ENCODE results near the gene LTBR. TPM values are rescaled to one million over a fixed set of nuclear protein-coding genes. Genes with fewer than 3 reads are reported as not detected.

The LTBR gene
- total RNA-seq, 4 donors from 2014 or later, result 40.2 to 98.6 (median 43.7) TPM

DNA sequence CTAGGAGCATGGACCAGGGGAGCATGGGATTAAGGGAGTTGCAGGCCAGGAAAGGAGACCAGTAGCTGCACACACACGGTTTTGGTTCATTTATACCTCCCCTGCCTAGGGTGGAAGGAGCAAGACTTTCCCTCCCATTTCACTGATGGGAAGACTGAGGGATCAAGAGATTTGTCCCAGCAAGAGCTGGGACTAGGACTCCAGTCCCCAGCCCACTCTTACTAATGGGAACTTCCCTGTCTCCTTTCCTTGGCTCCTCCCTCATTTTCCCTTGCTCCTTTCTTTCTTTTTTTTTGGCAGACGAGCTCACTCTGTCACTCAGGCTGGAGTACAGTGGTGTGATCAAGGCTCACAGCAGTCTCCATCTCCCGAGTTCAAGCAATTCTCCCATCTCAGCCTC is 21.6 kb upstream of the LTBR start:
- no peak for TF ChIP-seq POLR2A (IDR thresholded peaks at IDR 0.05)
- TF ChIP-seq, protein P1, sequence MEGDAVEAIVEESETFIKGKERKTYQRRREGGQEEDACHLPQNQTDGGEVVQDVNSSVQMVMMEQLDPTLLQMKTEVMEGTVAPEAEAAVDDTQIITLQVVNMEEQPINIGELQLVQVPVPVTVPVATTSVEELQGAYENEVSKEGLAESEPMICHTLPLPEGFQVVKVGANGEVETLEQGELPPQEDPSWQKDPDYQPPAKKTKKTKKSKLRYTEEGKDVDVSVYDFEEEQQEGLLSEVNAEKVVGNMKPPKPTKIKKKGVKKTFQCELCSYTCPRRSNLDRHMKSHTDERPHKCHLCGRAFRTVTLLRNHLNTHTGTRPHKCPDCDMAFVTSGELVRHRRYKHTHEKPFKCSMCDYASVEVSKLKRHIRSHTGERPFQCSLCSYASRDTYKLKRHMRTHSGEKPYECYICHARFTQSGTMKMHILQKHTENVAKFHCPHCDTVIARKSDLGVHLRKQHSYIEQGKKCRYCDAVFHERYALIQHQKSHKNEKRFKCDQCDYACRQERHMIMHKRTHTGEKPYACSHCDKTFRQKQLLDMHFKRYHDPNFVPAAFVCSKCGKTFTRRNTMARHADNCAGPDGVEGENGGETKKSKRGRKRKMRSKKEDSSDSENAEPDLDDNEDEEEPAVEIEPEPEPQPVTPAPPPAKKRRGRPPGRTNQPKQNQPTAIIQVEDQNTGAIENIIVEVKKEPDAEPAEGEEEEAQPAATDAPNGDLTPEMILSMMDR (IDR thresholded peaks at IDR 0.05 in 4 of 5, conservative IDR thresholded peaks at IDR 0.05 in 1 of 5), result no peak
- intact Hi-C loops (cut with DNase I; ENCODE audit: low total_unique reads), result no loop called here
- peak overlapping the region in 2 of 4 donors; percentile 81 to 82 for H3K27ac ChIP-seq

DNA sequence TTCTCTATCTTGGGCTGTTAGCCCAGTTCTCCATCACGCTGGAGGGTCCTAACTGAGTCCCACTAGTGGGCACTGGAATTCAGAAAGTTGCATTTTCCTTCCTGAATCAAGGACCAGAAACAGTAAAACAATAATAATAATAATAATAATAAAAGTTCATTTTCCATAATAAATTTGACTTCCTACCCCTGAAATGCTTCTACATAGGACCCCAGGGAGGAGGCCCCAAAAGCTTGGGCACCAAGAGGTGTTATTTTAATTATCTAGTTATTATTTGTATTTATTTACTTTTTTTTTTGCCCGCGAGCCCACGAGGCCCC is 21.0 kb upstream of the LTBR start:
- peak overlapping the region; percentile 80 to 90 (median 82) for H3K27ac ChIP-seq
- intact Hi-C loops (cut with DNase I; ENCODE audit: low total_unique reads), result no loop called here
- no peaks in the 10 kb centered on the region for H3K27me3 ChIP-seq
- H3K36me3 ChIP-seq, result no peaks in the 10 kb centered on the region
- H3K4me1 ChIP-seq, result peaks cover 11 to 13% of the 10 kb centered on the region in 2 donors
- DNase-seq, result no peak
- no peaks in the 10 kb centered on the region for H3K9me3 ChIP-seq
- H3K4me3 ChIP-seq, result peak overlapping the region; percentile 63 to 68 (median 64)
- no peak for ATAC-seq
- TF ChIP-seq, protein P1 (IDR thresholded peaks at IDR 0.05 in 4 of 5, conservative IDR thresholded peaks at IDR 0.05 in 1 of 5), result peak in 1 of 5 experiments; percentile 13
- no peak for TF ChIP-seq POLR2A (IDR thresholded peaks at IDR 0.05)
- in situ Hi-C loops (cut with MboI; ENCODE audit: low sequenced_read_pairs in 4 of 4), result no loop called here

More for the DNA sequence above, 21.6 kb upstream of the LTBR start:
- no peaks in the 10 kb centered on the region for H3K27me3 ChIP-seq
- no peaks in the 10 kb centered on the region for H3K36me3 ChIP-seq
- peaks cover 13 to 15% of the 10 kb centered on the region in 2 donors for H3K4me1 ChIP-seq
- no peak for DNase-seq
- no peak overlapping the region for H3K4me3 ChIP-seq
- H3K9me3 ChIP-seq, result no peaks in the 10 kb centered on the region
- in situ Hi-C loops (cut with MboI; ENCODE audit: low sequenced_read_pairs in 4 of 4), result no loop called here
- no peak for ATAC-seq

DNA sequence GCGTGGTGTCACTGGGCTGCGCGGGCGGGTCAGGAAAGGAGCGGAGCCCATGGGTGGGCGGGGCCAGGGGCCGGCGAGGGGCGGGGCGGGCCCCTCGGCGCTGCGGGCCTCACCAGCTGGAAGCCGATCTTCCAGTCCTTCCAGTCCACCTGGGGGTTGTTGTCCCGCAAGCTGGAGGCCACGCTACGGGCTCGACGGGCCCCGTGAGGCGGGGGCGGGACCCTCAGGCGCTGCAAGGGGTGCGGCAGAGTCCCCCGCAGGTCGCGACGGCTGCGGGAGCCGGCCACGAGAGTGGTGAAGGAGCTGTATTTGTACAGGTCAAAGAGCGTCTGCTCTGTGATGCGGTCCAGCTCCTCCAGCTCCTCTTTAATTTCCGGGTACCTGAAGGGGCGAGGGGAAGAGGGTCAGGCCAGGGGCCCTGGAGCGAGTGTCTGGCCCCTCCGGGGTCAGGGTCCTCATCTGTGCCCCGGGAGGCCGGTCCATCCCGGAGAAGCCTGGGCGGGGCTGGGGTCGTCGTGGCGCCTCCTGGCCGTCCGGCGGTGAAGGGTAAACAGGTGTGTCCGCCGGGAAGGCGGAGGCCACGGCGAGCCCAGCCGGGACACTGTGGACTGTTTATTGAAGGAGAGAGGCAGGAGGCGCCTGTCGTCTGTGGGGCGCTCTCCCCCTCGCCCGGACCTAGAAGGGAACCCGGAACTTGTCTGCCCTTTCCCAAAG is 20.5 kb upstream of the LTBR start:
- TF ChIP-seq POLR2A (IDR thresholded peaks at IDR 0.05), result peak; percentile 47 to 58
- TF ChIP-seq, protein P1 (IDR thresholded peaks at IDR 0.05 in 4 of 5, conservative IDR thresholded peaks at IDR 0.05 in 1 of 5), result no peak
- in situ Hi-C loops (cut with MboI; ENCODE audit: low sequenced_read_pairs in 4 of 4), result no loop called here
- Histone ChIP-seq H3K9me3 (no peaks in the 10 kb centered on the region), H3K27ac (peak overlapping the region; percentile 80 to 90 (median 82)), H3K4me3 (peak overlapping the region; percentile 63 to 68 (median 64)), H3K36me3 (no peaks in the 10 kb centered on the region), H3K27me3 (no peaks in the 10 kb centered on the region), H3K4me1 (peaks cover 9 to 13% of the 10 kb centered on the region in 2 donors)
- intact Hi-C loops (cut with DNase I; ENCODE audit: low total_unique reads), result no loop called here
- ATAC-seq (peak; percentile 72 to 80), DNase-seq (peak; percentile 53 to 74)

DNA sequence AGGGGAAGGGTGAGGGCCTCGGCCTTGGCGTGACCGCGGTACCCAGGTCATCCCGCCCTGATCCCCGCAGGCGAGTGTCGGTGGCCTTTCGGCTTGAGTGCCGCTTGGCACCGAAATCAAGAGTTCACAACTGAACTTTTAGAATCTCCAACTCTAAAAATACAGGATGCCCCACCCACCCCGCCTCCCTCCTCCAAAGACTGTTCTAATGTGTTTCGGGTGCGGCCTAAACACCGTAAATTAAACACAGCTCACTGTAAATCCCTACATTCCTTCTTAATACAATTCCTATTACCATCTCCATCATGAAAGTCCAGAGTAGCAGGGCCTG is 20.0 kb upstream of the LTBR start:
- Histone ChIP-seq H3K27ac (peak overlapping the region; percentile 80 to 90 (median 82)), H3K9me3 (no peaks in the 10 kb centered on the region), H3K36me3 (no peaks in the 10 kb centered on the region), H3K27me3 (no peaks in the 10 kb centered on the region), H3K4me3 (peak overlapping the region; percentile 63 to 68 (median 64)), H3K4me1 (peaks cover 9 to 15% of the 10 kb centered on the region in 2 donors)
- intact Hi-C loops (cut with DNase I; ENCODE audit: low total_unique reads), result no loop called here
- peak in 1 of 2 donors; percentile 2 for ATAC-seq
- TF ChIP-seq POLR2A (IDR thresholded peaks at IDR 0.05), result no peak
- TF ChIP-seq, protein P1 (IDR thresholded peaks at IDR 0.05 in 4 of 5, conservative IDR thresholded peaks at IDR 0.05 in 1 of 5), result no peak
- in situ Hi-C loops (cut with MboI; ENCODE audit: low sequenced_read_pairs in 4 of 4), result no loop called here
- no peak for DNase-seq

Data from gastrocnemius medialis (tissue), 4 donors.